H1 (cell line): ENCODE measurements around the gene CEP128. TPM values are rescaled to one million over a fixed set of nuclear protein-coding genes. Genes with fewer than 3 reads are reported as not detected.

Experiments used
- CBX5 ChIP-seq: fragments of 300-800, 300-1000 bp; sonication (generic); IDR thresholded peaks from 2 replicates; pipeline ENCODE4 v1.7.1; 2016; ENCODE audit warnings: antibody characterized with exemption, low read length, low read depth
- SAP30 ChIP-seq: fragments of 300-600 bp; sonication (generic); IDR thresholded peaks from 2 replicates; pipeline ENCODE4 v1.7.1; 2012; ENCODE audit warnings: low read length, moderate library complexity, mild to moderate bottlenecking, inconsistent platforms; ENCODE audit not compliant: insufficient read depth, insufficient replicate concordance
- polyA plus RNA-seq, 7 experiments: library from polyadenylated mRNA; depleted of rRNA in 3 of 7; stranded (reverse) in 5 of 7; unstranded in 2 of 7; fragments of >200 nt in 5 of 7; fragments of 200-250 nt in 2 of 7; gene quantifications; 1 replicate in 5 of 7; 2 replicates in 1 of 7; 4 replicates in 1 of 7; pipeline versions ENCODE4 v1.2.1 to v1.2.3, GENCODE V29; 2011 to 2013; ENCODE audit warnings: missing spikeins in 2 of 7, mixed read lengths in 2 of 7
- total RNA-seq: library from RNA; stranded (reverse); fragmentation: NEBNext Ultra II Directional; extraction: Animal tissue kit (Norgen Biotek cat#: 25700); gene quantifications from 2 replicates; pipeline ENCODE4 v1.2.1, GENCODE V29; 2021

CEP128 gene
- total and polyA plus RNA-seq, 2 of the 8 experiments (the other 6 are each of a cell fraction or from before 2014, with no cell fraction given): 1.9 to 17.0 TPM

GRCh38 chr14:80491650-80492049, 449.9 kb downstream of the CEP128 start (continued):
- TF ChIP-seq SAP30 (no peak), CBX5 (no peak)
